Fibroblast of skin of left biceps (primary cell): ENCODE data around the gene TSC22D4.
"Not testable (repeated sequence)": the region's sequence is repeated elsewhere in the genome, so short reads cannot be mapped to it uniquely, and the experiment has no call there.

Experiments
- DNase-seq, 2 experiments: peaks; one replicate each; pipeline ENCODE4 v3.0.0-alpha.2; 2013; ENCODE audit warnings: low read depth in 2 of 2

TSC22D4 gene

GRCh38 chr7:100472854-100473499 lies 6.0 kb downstream of the TSC22D4 start:
- DNase-seq, result no peak

- no peak for DNase-seq
Observed at GRCh38 chr7:100472121-100472851, 6.7 kb downstream of the TSC22D4 start.

- DNase-seq, result no peak
Observed at GRCh38 chr7:100471021-100471420, 8.0 kb downstream of the TSC22D4 start.

GRCh38 chr7:100469227-100470044 lies 9.6 kb downstream of the TSC22D4 start:
- DNase-seq, result no peak

- no peak for DNase-seq
Observed at GRCh38 chr7:100467638-100468373, 11.2 kb downstream of the TSC22D4 start.

- no peak for DNase-seq
Observed at GRCh38 chr7:100466653-100467605, 12.1 kb downstream of the TSC22D4 start.

GRCh38 chr7:100465702-100466311 lies 13.2 kb downstream of the TSC22D4 start:
- no peak for DNase-seq

- no peak for DNase-seq
Observed at GRCh38 chr7:100465299-100465698, 13.7 kb downstream of the TSC22D4 start.

GRCh38 chr7:100464791-100465190 lies 14.2 kb downstream of the TSC22D4 start:
- no peak for DNase-seq

- no peak for DNase-seq
Observed at GRCh38 chr7:100464210-100464660, 14.8 kb downstream of the TSC22D4 start, which contains the start of gene SPACDR. SPACDR (minus strand) TSS chr7:100464260; CDS start chr7:100464025, 235 bp downstream.

- no peak for DNase-seq
Observed at GRCh38 chr7:100457033-100457432, 22.0 kb downstream of the TSC22D4 start.

GRCh38 chr7:100456562-100456961 lies 22.5 kb downstream of the TSC22D4 start:
- DNase-seq, result no peak

GRCh38 chr7:100455206-100455605 lies 23.8 kb downstream of the TSC22D4 start:
- no peak for DNase-seq

- DNase-seq, result not testable (repeated sequence)
Observed at GRCh38 chr7:100453854-100454253, 25.2 kb downstream of the TSC22D4 start.

GRCh38 chr7:100452513-100452912 lies 26.5 kb downstream of the TSC22D4 start:
- DNase-seq, result no peak

GRCh38 chr7:100449190-100449795 lies 29.7 kb downstream of the TSC22D4 start:
- no peak for DNase-seq

- not testable (repeated sequence) for DNase-seq
Observed at GRCh38 chr7:100447363-100447762, 31.7 kb downstream of the TSC22D4 start.

- DNase-seq, result no peak
Observed at GRCh38 chr7:100446040-100446439, 33.0 kb downstream of the TSC22D4 start.
